HepG2 (cell line): ENCODE results near the gene METAP1D. TPM values are rescaled to one million over a fixed set of nuclear protein-coding genes. Genes with fewer than 3 reads are reported as not detected.

Experiments
- E2F5 ChIP-seq: sonication (generic); formaldehyde crosslinking; conservative IDR thresholded peaks from 2 replicates; pipeline ENCODE4 v1.4.0; 2020; ENCODE audit warnings: missing genetic modification reagents
- ETV6 ChIP-seq: sonication (generic); formaldehyde crosslinking; conservative IDR thresholded peaks from 2 replicates; pipeline ENCODE4 v1.4.0; 2020; ENCODE audit warnings: missing genetic modification reagents
- FOSL2 ChIP-seq: sonication (generic); formaldehyde crosslinking; IDR thresholded peaks from 2 replicates; pipeline ENCODE4 v1.4.0; 2020; ENCODE audit warnings: missing genetic modification reagents
- HES4 ChIP-seq: sonication (generic); formaldehyde crosslinking; IDR thresholded peaks from 2 replicates; pipeline ENCODE4 v1.9.0; 2021; ENCODE audit warnings: mild to moderate bottlenecking, missing genetic modification reagents, borderline replicate concordance
- JARID2 ChIP-seq: sonication (generic); formaldehyde crosslinking; IDR thresholded peaks from 2 replicates; pipeline ENCODE4 v1.8.1; 2023; ENCODE audit warnings: missing genetic modification reagents, inconsistent platforms; ENCODE audit not compliant: insufficient replicate concordance
- KDM3A ChIP-seq: IDR thresholded peaks from 2 replicates; pipeline ENCODE4 v1.6.1; 2018; ENCODE audit warnings: low read depth, missing compliant biosample characterization
- KDM6A ChIP-seq: IDR thresholded peaks from 2 replicates; pipeline ENCODE4 v1.6.1; 2016; ENCODE audit warnings: low read depth
- MAX ChIP-seq: IDR thresholded peaks from 2 replicates; pipeline ENCODE4 v1.6.1; 2012; ENCODE audit warnings: inconsistent platforms
- MXD1 ChIP-seq: sonication (generic); formaldehyde crosslinking; IDR thresholded peaks from 2 replicates; pipeline ENCODE4 v1.4.0; 2020; ENCODE audit warnings: mild to moderate bottlenecking, missing genetic modification reagents
- MXD3 ChIP-seq: IDR thresholded peaks from 2 replicates; pipeline ENCODE4 v1.6.1; 2016; ENCODE audit warnings: mild to moderate bottlenecking, missing biosample characterization, missing genetic modification reagents
- MZF1 ChIP-seq: sonication (generic); formaldehyde crosslinking; IDR thresholded peaks from 2 replicates; pipeline ENCODE4 v1.8.1; 2023; ENCODE audit warnings: mild to moderate bottlenecking, missing genetic modification reagents, borderline replicate concordance
- NFKB2 ChIP-seq: sonication (generic); formaldehyde crosslinking; IDR thresholded peaks from 2 replicates; pipeline ENCODE4 v1.4.0; 2020; ENCODE audit warnings: missing genetic modification reagents, borderline replicate concordance
- NKX3-1 ChIP-seq: sonication (generic); formaldehyde crosslinking; IDR thresholded peaks from 2 replicates; pipeline ENCODE4 v1.5.0; 2020; ENCODE audit warnings: missing genetic modification reagents
- NPAS2 ChIP-seq: sonication (generic); formaldehyde crosslinking; IDR thresholded peaks from 2 replicates; pipeline ENCODE4 v1.8.0; 2022; ENCODE audit warnings: mild to moderate bottlenecking, missing genetic modification reagents, borderline replicate concordance
- PLRG1 ChIP-seq: fragments of 450-650 bp; conservative IDR thresholded peaks from 2 replicates; pipeline ENCODE4 v1.6.1; 2016
- SIN3A ChIP-seq: IDR thresholded peaks from 2 replicates; pipeline ENCODE4 v1.6.1; 2011; ENCODE audit warnings: low read depth, mild to moderate bottlenecking, control low read depth, low read length, borderline replicate concordance
- SNAI1 ChIP-seq: sonication (generic); formaldehyde crosslinking; IDR thresholded peaks from 2 replicates; pipeline ENCODE4 v1.5.0; 2020; ENCODE audit warnings: mild to moderate bottlenecking, missing genetic modification reagents, borderline replicate concordance
- UBTF ChIP-seq: sonication (generic); formaldehyde crosslinking; IDR thresholded peaks from 2 replicates; pipeline ENCODE4 v1.4.0; 2020; ENCODE audit warnings: mild to moderate bottlenecking, missing genetic modification reagents
- WIZ ChIP-seq: sonication (generic); formaldehyde crosslinking; IDR thresholded peaks from 2 replicates; pipeline ENCODE4 v1.5.1; 2020; ENCODE audit warnings: mild to moderate bottlenecking, missing genetic modification reagents
- ZMAT3 ChIP-seq: sonication (generic); formaldehyde crosslinking; conservative IDR thresholded peaks from 2 replicates; pipeline ENCODE4 v1.7.0; 2021; ENCODE audit warnings: missing genetic modification reagents
- ZNF567 ChIP-seq: sonication (generic); formaldehyde crosslinking; IDR thresholded peaks from 2 replicates; pipeline ENCODE4 v1.8.1; 2023; ENCODE audit warnings: mild to moderate bottlenecking, missing genetic modification reagents, borderline replicate concordance
- ZNF713 ChIP-seq: sonication (generic); formaldehyde crosslinking; IDR thresholded peaks from 2 replicates; pipeline ENCODE4 v1.4.0; 2020; ENCODE audit warnings: mild to moderate bottlenecking, missing genetic modification reagents
- ZNF720 ChIP-seq: sonication (generic); formaldehyde crosslinking; IDR thresholded peaks from 2 replicates; pipeline ENCODE4 v1.4.0; 2020; ENCODE audit warnings: missing genetic modification reagents
- ZNF724P ChIP-seq: sonication (generic); formaldehyde crosslinking; IDR thresholded peaks from 2 replicates; pipeline ENCODE4 v1.8.0; 2022; ENCODE audit warnings: missing genetic modification reagents, borderline replicate concordance
- ZNF782 ChIP-seq: sonication (generic); formaldehyde crosslinking; IDR thresholded peaks from 2 replicates; pipeline ENCODE4 v1.4.0; 2020; ENCODE audit warnings: missing genetic modification reagents, mild to moderate bottlenecking, borderline replicate concordance
- ZSCAN12 ChIP-seq: sonication (generic); formaldehyde crosslinking; IDR thresholded peaks from 2 replicates; pipeline ENCODE4 v1.9.0; 2021; ENCODE audit warnings: mild to moderate bottlenecking, missing genetic modification reagents
- polyA plus RNA-seq, 8 experiments: library from polyadenylated mRNA; depleted of rRNA in 3 of 8; stranded (reverse) in 7 of 8; unstranded in 1 of 8; fragments of >200 nt; fragmentation: Illumina TruSeq in 4 of 8; extraction: Trizol in 4 of 8; gene quantifications; 2 replicates each; pipeline versions ENCODE4 v1.2.1 to v1.2.3, GENCODE V29; 2011 to 2016; ENCODE audit warnings: low read depth in 4 of 8, missing spikeins in 1 of 8, mixed read lengths in 1 of 8; ENCODE audit not compliant: insufficient read depth in 1 of 8
- total RNA-seq, 5 experiments: library from RNA; depleted of rRNA; stranded (reverse); fragments of >200 nt; fragmentation: Illumina TruSeq; extraction: Trizol; gene quantifications; 2 replicates each; pipeline ENCODE4 v1.2.3, GENCODE V29; 2016; ENCODE audit warnings: low read depth in 1 of 5

Gene METAP1D
- total and polyA plus RNA-seq, 2 of the 13 experiments (the other 11 are each of a cell fraction or from before 2014, with no cell fraction given) = 14.7 to 21.6 TPM

GRCh38 chr2:172101821-172102390, 102.2 kb downstream of the METAP1D start (continued):
- TF ChIP-seq FOSL2 (CRISPR knock-in tag) = peak; percentile 1; the same call in 1 of the 2 replicates
- peak; percentile 21; the same call in 1 of the 2 replicates for TF ChIP-seq MXD3 (CRISPR knock-in tag)
- no peak for TF ChIP-seq PLRG1
- no peak for TF ChIP-seq KDM3A
- TF ChIP-seq JARID2 (CRISPR knock-in tag) = no peak
- TF ChIP-seq KDM6A (CRISPR knock-in tag) = no peak
- TF ChIP-seq MZF1 = no peak
- 0 out of 2 replicates have a peak, but pooled peaks have one; percentile 8 for TF ChIP-seq ZMAT3 (CRISPR knock-in tag)
- TF ChIP-seq ZNF713 = no peak
- TF ChIP-seq ZSCAN12 (CRISPR knock-in tag) = no peak
- TF ChIP-seq ZNF782 = 0 out of 2 replicates have a peak, but pooled peaks have one; percentile 20
- TF ChIP-seq WIZ (CRISPR knock-in tag) = 0 out of 2 replicates have a peak, but pooled peaks have one; percentile 25
- peak; percentile 42; the same call in 1 of the 2 replicates for TF ChIP-seq HES4
- TF ChIP-seq NPAS2 (CRISPR knock-in tag) = no peak
- 0 out of 2 replicates have a peak, but pooled peaks have one; percentile 25 for TF ChIP-seq ZNF567 (CRISPR knock-in tag)
- TF ChIP-seq UBTF (CRISPR knock-in tag) = peak; percentile 77
- 0 out of 2 replicates have a peak, but pooled peaks have one; percentile 43 for TF ChIP-seq NFKB2 (CRISPR knock-in tag)
- no peak for TF ChIP-seq ETV6 (CRISPR knock-in tag)
- TF ChIP-seq NKX3-1 (CRISPR knock-in tag) = no peak
- no peak for TF ChIP-seq ZNF720 (CRISPR knock-in tag)
- TF ChIP-seq ZNF724P (CRISPR knock-in tag) = 0 out of 2 replicates have a peak, but pooled peaks have one; percentile 59
- 0 out of 2 replicates have a peak, but pooled peaks have one; percentile 26 for TF ChIP-seq SIN3A
- TF ChIP-seq MXD1 = no peak
- TF ChIP-seq MAX = peak; percentile 37; the same call in 1 of the 2 replicates
- no peak for TF ChIP-seq SNAI1
- 0 out of 2 replicates have a peak, but pooled peaks have one; percentile 23 for TF ChIP-seq E2F5 (CRISPR knock-in tag)
